Fibroblast of lung (primary cell): ENCODE measurements around the gene CASKIN2.

Experiments used
- CTCF ChIP-seq, 2 donors: IDR thresholded peaks in 1 of 2; conservative IDR thresholded peaks in 1 of 2; 1 replicate in 1 of 2; 2 replicates in 1 of 2; pipeline ENCODE4 v1.5.1; 2011 to 2012; ENCODE audit warnings: low read length in 2 of 2, control low read depth in 1 of 2, inconsistent platforms in 1 of 2, low read depth in 1 of 2, mild to moderate bottlenecking in 1 of 2
- EZH2 ChIP-seq: IDR thresholded peaks from 2 replicates; pipeline ENCODE4 v1.5.1; 2012; ENCODE audit warnings: low read length, control low read depth, mild to moderate bottlenecking; ENCODE audit errors: missing control alignments

- no peak for TF ChIP-seq CTCF (conservative IDR thresholded peaks at IDR 0.05 in 1 of 2, IDR thresholded peaks at IDR 0.05 in 1 of 2; ENCODE audit: low read depth in 1 of 2, low read length in 2 of 2)
- no peak for TF ChIP-seq EZH2
Measured at GRCh38 chr17:75459246-75459589, 56.1 kb downstream of the CASKIN2 start.
